GM19324 (cell line): ENCODE data around the gene BICDL1.

Experiments used
- ATAC-seq: cut with Tn5 transposase; IDR thresholded peaks from one replicate; pipeline ENCODE4 v1.9.1; 2021; ENCODE audit warnings: mild to moderate bottlenecking, moderate library complexity; ENCODE audit not compliant: unreplicated experiment, low FRiP score

The BICDL1 gene

GRCh38 chr12:120048263-120048662, 59.2 kb downstream of the BICDL1 start:
- ATAC-seq: no peak

- ATAC-seq: no peak
Observed at GRCh38 chr12:120049426-120049825, 60.4 kb downstream of the BICDL1 start.

- ATAC-seq: no peak
Observed at GRCh38 chr12:120051535-120051934, 62.5 kb downstream of the BICDL1 start.

GRCh38 chr12:120054293-120054692, 65.3 kb downstream of the BICDL1 start:
- no peak for ATAC-seq

- no peak for ATAC-seq
Observed at GRCh38 chr12:120055231-120056000, 66.4 kb downstream of the BICDL1 start.

- no peak for ATAC-seq
Observed at GRCh38 chr12:120056739-120057138, 67.7 kb downstream of the BICDL1 start.

GRCh38 chr12:120060196-120060595, 71.2 kb downstream of the BICDL1 start:
- ATAC-seq: no peak

GRCh38 chr12:120060717-120061116, 71.7 kb downstream of the BICDL1 start:
- ATAC-seq: no peak

GRCh38 chr12:120061575-120062214, 72.7 kb downstream of the BICDL1 start:
- ATAC-seq: no peak

- ATAC-seq: no peak
Observed at GRCh38 chr12:120062976-120063579, 74.0 kb downstream of the BICDL1 start.

GRCh38 chr12:120064054-120064940, 75.3 kb downstream of the BICDL1 start:
- no peak for ATAC-seq

GRCh38 chr12:120065472-120065871, 76.4 kb downstream of the BICDL1 start:
- no peak for ATAC-seq

GRCh38 chr12:120066341-120066740, 77.3 kb downstream of the BICDL1 start:
- ATAC-seq: no peak

- no peak for ATAC-seq
Observed at GRCh38 chr12:120067084-120067869, 78.2 kb downstream of the BICDL1 start.

- ATAC-seq: no peak
Observed at GRCh38 chr12:120067901-120068300, 78.9 kb downstream of the BICDL1 start.

- ATAC-seq: no peak
Observed at GRCh38 chr12:120069278-120069677, 80.2 kb downstream of the BICDL1 start.

GRCh38 chr12:120071493-120072020, 82.5 kb downstream of the BICDL1 start:
- no peak for ATAC-seq

GRCh38 chr12:120072472-120073249, 83.6 kb downstream of the BICDL1 start:
- ATAC-seq: no peak

GRCh38 chr12:120075034-120075616, 86.1 kb downstream of the BICDL1 start:
- no peak for ATAC-seq
